IMR-90 (cell line): ENCODE data around the gene SMC2. TPM values are rescaled to one million over a fixed set of nuclear protein-coding genes. Genes with fewer than 3 reads are reported as not detected.

ENCODE experiments used
- ATAC-seq: fragments of 200-7000 bp; cut with Tn5 transposase; 2 replicates; pipeline ENCODE4 v1.9.1; 2020; ENCODE audit warnings: low read depth, mild to moderate bottlenecking, moderate library complexity
- BruUV-seq: library from RNA; stranded (reverse); fragments of 400-500 nt; replicated peaks from 2 replicates; lab custom pipeline; 2021; lab: Mats Ljungman, UMichigan
- CTCF ChIA-PET: fragments of 300-600 bp; formaldehyde crosslinking; extraction: SDS; loops from one replicate; lab custom pipeline; 2021; ENCODE audit warnings: antibody characterized with exemption; lab: Yijun Ruan, JAX
- POLR2A ChIA-PET: fragments of 300-600 bp; sonication (Branson Sonifier 250); formaldehyde crosslinking; loops from one replicate; lab custom pipeline; 2022; ENCODE audit warnings: antibody characterized with exemption; ENCODE audit not compliant: unreplicated experiment; lab: Charles Lee
- DNase-seq: peaks from one replicate; pipeline ENCODE4 v3.0.0; 2013
- H2AFZ ChIP-seq: replicated peaks from 2 replicates; pipeline ENCODE3; 2013; ENCODE audit warnings: low read length, mild to moderate bottlenecking; ENCODE audit not compliant: poor library complexity
- H2AK5ac ChIP-seq: 2 replicates; pipeline ENCODE4 v1.6.1; 2013; ENCODE audit warnings: low read depth, low read length, inconsistent platforms
- H2AK9ac ChIP-seq: replicated peaks from 2 replicates; pipeline ENCODE3; 2013; ENCODE audit warnings: mild to moderate bottlenecking, low read depth, low read length, moderate library complexity; ENCODE audit not compliant: poor library complexity
- H2BK120ac ChIP-seq: 2 replicates; pipeline ENCODE4 v1.6.1; 2013; ENCODE audit warnings: low read depth, low read length, inconsistent platforms
- H2BK15ac ChIP-seq: 3 replicates; pipeline ENCODE4 v1.6.1; 2013; ENCODE audit warnings: low read depth, low read length, inconsistent platforms
- H2BK20ac ChIP-seq: 2 replicates; pipeline ENCODE4 v1.6.1; 2013; ENCODE audit warnings: low read depth, mild to moderate bottlenecking, inconsistent platforms, low read length, moderate library complexity
- H2BK5ac ChIP-seq: 2 replicates; pipeline ENCODE4 v1.6.1; 2013; ENCODE audit warnings: mild to moderate bottlenecking, low read depth, low read length, inconsistent platforms; ENCODE audit not compliant: poor library complexity, severe bottlenecking
- H3K14ac ChIP-seq: replicated peaks from 2 replicates; pipeline ENCODE4 v1.6.1; 2013; ENCODE audit warnings: low read depth, low read length, inconsistent platforms
- H3K18ac ChIP-seq: 2 replicates; pipeline ENCODE4 v1.6.1; 2013; ENCODE audit warnings: low read depth, low read length, control low read depth
- H3K23ac ChIP-seq: 2 replicates; pipeline ENCODE4 v1.6.1; 2013; ENCODE audit warnings: low read depth, low read length, inconsistent platforms
- H3K27ac ChIP-seq: 2 replicates; pipeline ENCODE4 v1.5.1; 2013; ENCODE audit warnings: mild to moderate bottlenecking, control low read depth, low read length; ENCODE audit not compliant: insufficient read depth
- H3K27me3 ChIP-seq: 2 replicates; pipeline ENCODE4 v1.6.1; 2013; ENCODE audit warnings: low read length; ENCODE audit not compliant: control insufficient read depth, insufficient read depth
- H3K36me3 ChIP-seq: 2 replicates; pipeline ENCODE4 v1.6.1; 2013; ENCODE audit warnings: low read length, mixed read lengths; ENCODE audit not compliant: control insufficient read depth, insufficient read depth
- H3K4ac ChIP-seq: 2 replicates; pipeline ENCODE4 v1.6.1; 2013; ENCODE audit warnings: low read depth, low read length, inconsistent platforms
- H3K4me1 ChIP-seq: 2 replicates; pipeline ENCODE4 v1.6.1; 2013; ENCODE audit warnings: low read length, mixed read lengths; ENCODE audit not compliant: control insufficient read depth, insufficient read depth
- H3K4me2 ChIP-seq: 2 replicates; pipeline ENCODE4 v1.6.1; 2013; ENCODE audit warnings: low read depth, mild to moderate bottlenecking, control low read depth, low read length, moderate library complexity
- H3K4me3 ChIP-seq: 2 replicates; pipeline ENCODE4 v1.5.1; 2013; ENCODE audit warnings: low read depth, mild to moderate bottlenecking, control low read depth, low read length, moderate library complexity; ENCODE audit not compliant: insufficient read depth
- H3K56ac ChIP-seq: 2 replicates; pipeline ENCODE4 v1.6.1; 2013; ENCODE audit warnings: low read length, inconsistent platforms; ENCODE audit not compliant: insufficient read depth; ENCODE audit errors: extremely low read depth
- H3K79me1 ChIP-seq, 2 experiments: 2 replicates each; pipeline ENCODE4 v1.6.1; 2013; ENCODE audit warnings: low read length in 2 of 2, inconsistent platforms in 1 of 2, low read depth in 1 of 2
- H3K9ac ChIP-seq: 2 replicates; pipeline ENCODE4 v1.6.1; 2013; ENCODE audit warnings: low read depth, low read length, control low read depth
- H3K9me1 ChIP-seq: 2 replicates; pipeline ENCODE4 v1.6.1; 2013; ENCODE audit warnings: low read length, inconsistent platforms; ENCODE audit not compliant: insufficient read depth
- H3K9me3 ChIP-seq: 2 replicates; pipeline ENCODE4 v1.6.1; 2013; ENCODE audit warnings: low read length; ENCODE audit not compliant: control insufficient read depth, insufficient read depth
- H4K20me1 ChIP-seq: 2 replicates; pipeline ENCODE4 v1.6.1; 2013; ENCODE audit warnings: low read length, inconsistent platforms; ENCODE audit not compliant: insufficient read depth
- H4K5ac ChIP-seq: 2 replicates; pipeline ENCODE4 v1.6.1; 2013; ENCODE audit warnings: mild to moderate bottlenecking, low read depth, low read length, control low read depth
- H4K8ac ChIP-seq, 2 experiments: 2 replicates each; pipeline ENCODE4 v1.6.1; 2013; ENCODE audit warnings: low read depth in 2 of 2, low read length in 2 of 2, control low read depth in 1 of 2, inconsistent platforms in 1 of 2
- H4K91ac ChIP-seq: 2 replicates; pipeline ENCODE4 v1.6.1; 2013; ENCODE audit warnings: low read depth, low read length, inconsistent platforms; ENCODE audit not compliant: insufficient read depth
- BHLHE40 ChIP-seq: fragments of 150-350 bp; IDR thresholded peaks from 2 replicates; pipeline ENCODE4 v1.6.1; 2016; ENCODE audit warnings: mild to moderate bottlenecking, low read depth, low read length
- CEBPB ChIP-seq: IDR thresholded peaks from 2 replicates; pipeline ENCODE4 v1.6.1; 2012; ENCODE audit warnings: low read depth, low read length, improper control_type of control experiment
- CHD1 ChIP-seq: IDR thresholded peaks from 2 replicates; pipeline ENCODE4 v1.6.1; 2012; ENCODE audit warnings: low read depth, low read length, improper control_type of control experiment
- CTCF ChIP-seq: conservative IDR thresholded peaks from 2 replicates; pipeline ENCODE4 v1.5.1; 2012; ENCODE audit warnings: mild to moderate bottlenecking, low read depth, low read length, improper control_type of control experiment
- FOS ChIP-seq: fragments of 150-350 bp; IDR thresholded peaks from 2 replicates; pipeline ENCODE4 v1.6.1; 2016; ENCODE audit warnings: low read depth, low read length
- MAFK ChIP-seq: IDR thresholded peaks from 2 replicates; pipeline ENCODE4 v1.6.1; 2012; ENCODE audit warnings: low read depth, low read length, improper control_type of control experiment
- MAZ ChIP-seq: IDR thresholded peaks from 2 replicates; pipeline ENCODE4 v1.6.1; 2012; ENCODE audit warnings: low read depth, mild to moderate bottlenecking, low read length, improper control_type of control experiment, moderate library complexity, borderline replicate concordance
- MXI1 ChIP-seq: IDR thresholded peaks from 2 replicates; pipeline ENCODE4 v1.6.1; 2012; ENCODE audit warnings: low read depth, mild to moderate bottlenecking, low read length, moderate library complexity, borderline replicate concordance
- NFE2L2 ChIP-seq: fragments of 150-350 bp; IDR thresholded peaks from 2 replicates; pipeline ENCODE4 v1.6.1; 2016; ENCODE audit warnings: low read depth, mild to moderate bottlenecking, low read length
- RAD21 ChIP-seq: IDR thresholded peaks from 2 replicates; pipeline ENCODE4 v1.6.1; 2012; ENCODE audit warnings: low read length, improper control_type of control experiment
- RFX5 ChIP-seq: IDR thresholded peaks from 2 replicates; pipeline ENCODE4 v1.8.0; 2012; ENCODE audit warnings: low read depth, mild to moderate bottlenecking, low read length, moderate library complexity
- SMC3 ChIP-seq: fragments of 150-350 bp; IDR thresholded peaks from 2 replicates; pipeline ENCODE4 v1.6.1; 2016; ENCODE audit warnings: low read depth, mild to moderate bottlenecking, antibody characterized with exemption, low read length, moderate library complexity
- USF2 ChIP-seq: fragments of 150-350 bp; IDR thresholded peaks from 2 replicates; pipeline ENCODE4 v1.6.1; 2017; ENCODE audit warnings: mild to moderate bottlenecking, antibody characterized with exemption, low read length, low read depth
- WGBS, 2 experiments: methylation state at CpG; one replicate each; pipeline versions ENCODE4 v1.1.5 to v1.1.7; 2013; ENCODE audit warnings: missing lambda C conversion rate in 2 of 2; ENCODE audit not compliant: insufficient read length in 1 of 2; ENCODE audit errors: extremely low coverage in 2 of 2; 5-methylcytosine and 5-hydroxymethylcytosine counted together
- dilution Hi-C: fragments of 300-500 bp; cut with HindIII; formaldehyde crosslinking; loops from one replicate; pipeline ENCODE4 v1.14.3; 2018; ENCODE audit warnings: low sequenced_read_pairs; ENCODE audit not compliant: unreplicated experiment
- in situ Hi-C: fragments of 300-500 bp; cut with MboI; formaldehyde crosslinking; loops from 3 replicates; pipeline ENCODE4 v1.14.3; 2019; ENCODE audit warnings: low sequenced_read_pairs, inconsistent platforms, mixed read lengths
- intact Hi-C: fragments of 100-400 bp; cut with micrococcal nuclease; formaldehyde crosslinking; loops from 2 replicates; pipeline ENCODE4 v1.10.0; 2022
- polyA plus RNA-seq, 3 experiments: library from polyadenylated mRNA; depleted of rRNA; stranded (reverse); fragments of >200 nt; gene quantifications; 2 replicates each; pipeline ENCODE4 v1.2.3, GENCODE V29; 2012; ENCODE audit warnings: low replicate concordance in 1 of 3
- total RNA-seq: library from RNA; depleted of rRNA; stranded (reverse); fragments of >200 nt; gene quantifications from 2 replicates; pipeline ENCODE4 v1.2.3, GENCODE V29; 2012

The SMC2 gene
- total and polyA plus RNA-seq, 2 of the 4 experiments (the other 2 are of a cell fraction) = 4.9 to 12.4 TPM

- ChIA-PET CTCF (no interaction called here), POLR2A (no interaction called here)
- no CpG with 5 or more reads among the region's 1 CpG for WGBS, 2 experiments
Observed at GRCh38 chr9:104173067-104173466, 79.0 kb downstream of the SMC2 start.

More at GRCh38 chr9:104173067-104173466, 79.0 kb downstream of the SMC2 start:
- ATAC-seq (no peak), DNase-seq (no peak)
- Histone ChIP-seq H2BK120ac (no peak overlapping the region), H3K18ac (no peak overlapping the region), H3K27ac (no peak overlapping the region), H3K79me1 (no peaks in the 10 kb centered on the region), H3K36me3 (no peaks in the 10 kb centered on the region), H3K4me3 (no peak overlapping the region), H2AK5ac (no peak overlapping the region), H2BK5ac (no peak overlapping the region), H2BK20ac (no peak overlapping the region), H4K8ac (no peak overlapping the region), H3K23ac (no peak overlapping the region), H2BK15ac (no peak overlapping the region), H3K56ac (no peak overlapping the region), H3K9me1 (no peaks in the 10 kb centered on the region), H4K5ac (no peak overlapping the region), H3K4me2 (no peak overlapping the region), H2AFZ (no peak overlapping the region), H2AK9ac (no peak overlapping the region), H3K27me3 (no peaks in the 10 kb centered on the region), H3K9ac (no peak overlapping the region), H3K4ac (no peak overlapping the region), H4K20me1 (no peaks in the 10 kb centered on the region), H3K9me3 (no peaks in the 10 kb centered on the region), H3K14ac (no peak overlapping the region), H3K4me1 (no peaks in the 10 kb centered on the region), H4K91ac (no peak overlapping the region)
- no TSS peak for BruUV-seq
- TF ChIP-seq CHD1 (no peak), BHLHE40 (no peak), USF2 (no peak), MAFK (no peak), RFX5 (no peak), CEBPB (no peak), MXI1 (no peak), SMC3 (no peak), NFE2L2 (no peak), MAZ (no peak), CTCF (no peak), FOS (no peak), RAD21 (no peak)
- dilution Hi-C loops (no loop called here), intact Hi-C loops (no loop called here), in situ Hi-C loops (no loop called here)
